Lung (tissue), 12 donors: Measurements from ENCODE around the gene B3GLCT. TPM values are rescaled to one million over a fixed set of nuclear protein-coding genes. Genes with fewer than 3 reads are reported as not detected.
A peak's percentile ranks its signal among the peaks of the same experiment; 100 is the strongest.

Experiments
- ATAC-seq: fragments of 200-7000 bp; cut with Tn5 transposase; one replicate; pipeline ENCODE4 v1.9.1; 2020; ENCODE audit warnings: moderate number of reproducible peaks; ENCODE audit not compliant: insufficient read depth, low FRiP score
- DNase-seq, 3 donors: peaks; one replicate each; pipeline ENCODE4 v3.0.0-alpha.2; 2013 to 2017
- H3K27ac ChIP-seq, 2 donors: one replicate each; pipeline ENCODE4 v1.5.1; 2013; ENCODE audit warnings: mild to moderate bottlenecking in 2 of 2, moderate library complexity in 2 of 2, control low read depth in 1 of 2, inconsistent platforms in 1 of 2, low read depth in 1 of 2, low read length in 1 of 2
- H3K27me3 ChIP-seq, 3 donors: one replicate each; pipeline ENCODE4 v1.5.1; 2013; ENCODE audit warnings: low read length in 2 of 3; ENCODE audit not compliant: control insufficient read depth in 3 of 3, insufficient read depth in 3 of 3
- H3K36me3 ChIP-seq, 4 donors: one replicate each; pipeline ENCODE4 v1.5.1; 2013; ENCODE audit warnings: low read length in 4 of 4, mild to moderate bottlenecking in 1 of 4, moderate library complexity in 1 of 4; ENCODE audit not compliant: control insufficient read depth in 4 of 4, insufficient read depth in 4 of 4
- H3K4me1 ChIP-seq, 5 donors: one replicate each; pipeline ENCODE4 v1.5.1; 2013; ENCODE audit warnings: low read length in 5 of 5, mild to moderate bottlenecking in 2 of 5, moderate library complexity in 1 of 5; ENCODE audit not compliant: control insufficient read depth in 5 of 5, insufficient read depth in 5 of 5
- H3K4me3 ChIP-seq: one replicate; pipeline ENCODE4 v1.5.1; 2013; ENCODE audit warnings: mild to moderate bottlenecking, control low read depth, moderate library complexity
- H3K9ac ChIP-seq, 2 donors: one replicate each; pipeline ENCODE4 v1.5.1; 2013; ENCODE audit warnings: low read length in 2 of 2, control low read depth in 1 of 2; ENCODE audit not compliant: insufficient read depth in 1 of 2
- H3K9me3 ChIP-seq, 4 donors: one replicate each; pipeline ENCODE4 v1.5.1; 2013; ENCODE audit warnings: low read length in 3 of 4, mild to moderate bottlenecking in 1 of 4, moderate library complexity in 1 of 4; ENCODE audit not compliant: control insufficient read depth in 4 of 4, insufficient read depth in 3 of 4
- WGBS, 2 donors: extraction: QIAGEN DNeasy Blood & Tissue Kit; methylation state at CpG; one replicate each; pipeline ENCODE4 v1.1.7; 2013; 5-methylcytosine and 5-hydroxymethylcytosine counted together
- polyA plus RNA-seq, 2 donors: library from polyadenylated mRNA; stranded (reverse); fragments of 200-250 nt; gene quantifications; one replicate each; pipeline ENCODE4 v1.2.1, GENCODE V29; 2013
- total RNA-seq, 2 donors: library from RNA; depleted of rRNA in 1 of 2; stranded (reverse); fragments of >200 nt in 1 of 2; gene quantifications; one replicate each; pipeline ENCODE4 v1.2.1, GENCODE V29; 2014 to 2021
- TF ChIP-seq, protein P1 (sequence below): IDR thresholded peaks from 2 replicates; pipeline ENCODE4 v1.5.1; 2012; ENCODE audit warnings: mild to moderate bottlenecking; ENCODE audit errors: control extremely low read depth, extremely low read depth
- donor health status: control.
- donor health status: control.
- donor health status: Bipolar disorder and iron deficiency.
- donor health status: healthy.
- donor health status: DM: yes; HTN: yes; CAD: no.

B3GLCT gene
- total and polyA plus RNA-seq, 4 donors = 2.4 to 13.7 (median 3.1) TPM

DNA sequence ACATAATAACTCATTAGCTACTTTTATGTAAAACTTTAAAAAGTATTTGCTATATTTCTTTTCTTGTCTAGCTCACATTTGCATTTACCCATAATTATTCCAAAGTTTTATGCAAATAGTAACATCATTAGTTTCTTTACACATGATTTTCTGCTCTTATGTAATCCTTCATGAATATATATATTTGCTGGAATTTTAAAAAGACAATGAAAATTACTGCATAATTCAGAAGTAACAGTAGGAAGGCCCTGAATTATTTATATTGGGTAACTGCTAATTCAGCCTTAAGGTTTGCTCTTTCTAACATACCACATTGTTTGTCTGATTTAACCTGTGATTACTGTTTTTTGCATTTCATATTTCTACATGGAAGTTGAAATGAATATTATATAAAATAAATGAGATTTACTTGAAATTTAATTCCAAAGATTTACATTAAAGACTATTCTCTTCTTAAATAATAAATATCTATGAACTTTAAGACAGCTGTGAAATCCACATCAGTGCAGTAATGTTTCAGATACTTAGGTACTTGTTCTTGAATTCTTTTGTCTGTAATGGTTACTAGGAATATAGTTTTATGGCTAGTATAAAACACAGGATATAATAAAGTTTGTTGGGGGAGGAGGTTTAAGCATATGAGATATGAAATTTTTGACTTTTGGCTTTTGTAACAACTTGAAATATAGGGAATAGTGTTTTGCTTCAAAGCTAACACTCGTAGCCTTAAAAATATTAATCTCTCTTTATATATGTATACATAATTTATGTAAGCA lies 46.0 kb downstream of the B3GLCT start:
- Histone ChIP-seq H3K4me1 (peaks cover 0 to 13% (median 0%) of the 10 kb centered on the region in 5 donors), H3K36me3 (peaks cover 0 to 6% (median 3%) of the 10 kb centered on the region in 4 donors), H3K4me3 (no peak overlapping the region), H3K9ac (no peak overlapping the region), H3K27ac (no peak overlapping the region), H3K27me3 (no peaks in the 10 kb centered on the region), H3K9me3 (no peaks in the 10 kb centered on the region)
- TF ChIP-seq, protein P1, sequence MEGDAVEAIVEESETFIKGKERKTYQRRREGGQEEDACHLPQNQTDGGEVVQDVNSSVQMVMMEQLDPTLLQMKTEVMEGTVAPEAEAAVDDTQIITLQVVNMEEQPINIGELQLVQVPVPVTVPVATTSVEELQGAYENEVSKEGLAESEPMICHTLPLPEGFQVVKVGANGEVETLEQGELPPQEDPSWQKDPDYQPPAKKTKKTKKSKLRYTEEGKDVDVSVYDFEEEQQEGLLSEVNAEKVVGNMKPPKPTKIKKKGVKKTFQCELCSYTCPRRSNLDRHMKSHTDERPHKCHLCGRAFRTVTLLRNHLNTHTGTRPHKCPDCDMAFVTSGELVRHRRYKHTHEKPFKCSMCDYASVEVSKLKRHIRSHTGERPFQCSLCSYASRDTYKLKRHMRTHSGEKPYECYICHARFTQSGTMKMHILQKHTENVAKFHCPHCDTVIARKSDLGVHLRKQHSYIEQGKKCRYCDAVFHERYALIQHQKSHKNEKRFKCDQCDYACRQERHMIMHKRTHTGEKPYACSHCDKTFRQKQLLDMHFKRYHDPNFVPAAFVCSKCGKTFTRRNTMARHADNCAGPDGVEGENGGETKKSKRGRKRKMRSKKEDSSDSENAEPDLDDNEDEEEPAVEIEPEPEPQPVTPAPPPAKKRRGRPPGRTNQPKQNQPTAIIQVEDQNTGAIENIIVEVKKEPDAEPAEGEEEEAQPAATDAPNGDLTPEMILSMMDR = no peak
- no peak for DNase-seq
- WGBS, 2 donors = 98 to 100% methylated on average over 1 of the region's 1 CpG
- ATAC-seq = no peak

- Histone ChIP-seq H3K36me3 (peaks cover 0 to 4% (median 2%) of the 10 kb centered on the region in 4 donors), H3K4me1 (peaks cover 0 to 12% (median 0%) of the 10 kb centered on the region in 5 donors), H3K27ac (no peak overlapping the region), H3K4me3 (no peak overlapping the region), H3K9me3 (no peaks in the 10 kb centered on the region), H3K9ac (no peak overlapping the region), H3K27me3 (no peaks in the 10 kb centered on the region)
- ATAC-seq (no peak), DNase-seq (peak in 1 of 3 donors; percentile 25)
- TF ChIP-seq, protein P1 = no peak
- 67 to 93% methylated on average over 6 of the region's 6 CpGs for WGBS, 2 donors
Observed at GRCh38 chr13:31246918-31247317, 47.1 kb downstream of the B3GLCT start.

GRCh38 chr13:31248361-31248760 lies 48.6 kb downstream of the B3GLCT start:
- H3K36me3 ChIP-seq = peaks cover 0 to 4% (median 2%) of the 10 kb centered on the region in 4 donors
- H3K27me3 ChIP-seq = no peaks in the 10 kb centered on the region
- H3K9me3 ChIP-seq = no peaks in the 10 kb centered on the region
- H3K9ac ChIP-seq = no peak overlapping the region
- ATAC-seq (no peak), DNase-seq (no peak)
- H3K4me3 ChIP-seq = no peak overlapping the region
- H3K27ac ChIP-seq = no peak overlapping the region
- WGBS, 2 donors = 84 to 90% methylated on average over 3 of the region's 3 CpGs
- H3K4me1 ChIP-seq = no peaks in the 10 kb centered on the region
- TF ChIP-seq, protein P1 = no peak
